Keratinocyte (primary cell): ENCODE measurements around the gene STX16. TPM values are rescaled to one million over a fixed set of nuclear protein-coding genes. Genes with fewer than 3 reads are reported as not detected.
A peak's percentile ranks its signal among the peaks of the same experiment; 100 is the strongest.

Experiments
- DNase-seq: peaks from one replicate; pipeline ENCODE4 v3.0.0-alpha.2; 2011; ENCODE audit warnings: low read depth, missing footprints, low spot score
- FAIRE-seq: peaks from 2 replicates; lab custom pipeline; 2011; peaks lifted over from hg19 to GRCh38; lab: Jason Lieb, UNC
- H2AFZ ChIP-seq: 2 replicates; pipeline ENCODE4 v1.6.0; 2012; ENCODE audit warnings: low read length, control low read depth, inconsistent platforms; ENCODE audit not compliant: control insufficient read depth
- H3K27ac ChIP-seq: 2 replicates; pipeline ENCODE4 v1.5.1; 2011; ENCODE audit warnings: low read length; ENCODE audit not compliant: control insufficient read depth, insufficient read depth
- H3K27me3 ChIP-seq: 3 replicates; pipeline ENCODE4 v1.6.0; 2011; ENCODE audit warnings: low read length; ENCODE audit not compliant: control insufficient read depth, insufficient read depth; ENCODE audit errors: extremely low read depth
- H3K36me3 ChIP-seq, 2 experiments: 2 replicates in 1 of 2; 3 replicates in 1 of 2; pipeline ENCODE4 v1.5.1; 2011; ENCODE audit warnings: low read length in 2 of 2, mild to moderate bottlenecking in 1 of 2; ENCODE audit not compliant: control insufficient read depth in 2 of 2, insufficient read depth in 2 of 2; ENCODE audit errors: extremely low read depth in 1 of 2
- H3K4me1 ChIP-seq: 3 replicates; pipeline ENCODE4 v1.5.1; 2011; ENCODE audit warnings: low read length; ENCODE audit not compliant: control insufficient read depth, insufficient read depth; ENCODE audit errors: extremely low read depth
- H3K4me2 ChIP-seq: 3 replicates; pipeline ENCODE4 v1.6.0; 2011; ENCODE audit warnings: low read depth, low read length; ENCODE audit not compliant: control insufficient read depth, insufficient read depth; ENCODE audit errors: extremely low read depth
- H3K4me3 ChIP-seq, 3 experiments: fragments of 200-600 bp in 1 of 3; sonication (generic) in 1 of 3; 2 replicates in 2 of 3; 3 replicates in 1 of 3; pipeline ENCODE4 v1.5.1; 2011 to 2016; ENCODE audit warnings: low read length in 3 of 3, mild to moderate bottlenecking in 3 of 3, control low read depth in 2 of 3, inconsistent platforms in 1 of 3, low read depth in 1 of 3, mixed read lengths in 1 of 3, mixed run types in 1 of 3, moderate library complexity in 1 of 3; ENCODE audit not compliant: control insufficient read depth in 2 of 3, insufficient read depth in 2 of 3; ENCODE audit errors: extremely low read depth in 1 of 3
- H3K79me2 ChIP-seq: 2 replicates; pipeline ENCODE4 v1.6.0; 2012; ENCODE audit warnings: low read length; ENCODE audit not compliant: control insufficient read depth, insufficient read depth
- H3K9ac ChIP-seq: 3 replicates; pipeline ENCODE4 v1.6.0; 2011; ENCODE audit warnings: low read length; ENCODE audit not compliant: control insufficient read depth, insufficient read depth; ENCODE audit errors: extremely low read depth
- H3K9me1 ChIP-seq: 3 replicates; pipeline ENCODE4 v1.6.0; 2011; ENCODE audit warnings: low read length; ENCODE audit not compliant: control insufficient read depth, insufficient read depth; ENCODE audit errors: extremely low read depth
- H3K9me3 ChIP-seq: 2 replicates; pipeline ENCODE4 v1.5.1; 2012; ENCODE audit warnings: low read depth, low read length; ENCODE audit not compliant: control insufficient read depth
- H4K20me1 ChIP-seq: 3 replicates; pipeline ENCODE4 v1.6.0; 2011; ENCODE audit warnings: low read length; ENCODE audit not compliant: control insufficient read depth, insufficient read depth; ENCODE audit errors: extremely low read depth
- EZH2 ChIP-seq: IDR thresholded peaks from one replicate; pipeline ENCODE4 v1.6.1; 2012; ENCODE audit warnings: inconsistent platforms, mild to moderate bottlenecking, low read length, moderate library complexity
- dilution Hi-C: fragments of 300-500 bp; cut with MboI; formaldehyde crosslinking; loops from one replicate; pipeline ENCODE4 v1.7.0; 2020; ENCODE audit warnings: low sequenced_read_pairs; ENCODE audit not compliant: extremely low pct_ligation_motif_present
- polyA plus RNA-seq, 5 experiments: library from polyadenylated mRNA; depleted of rRNA in 3 of 5; stranded (reverse) in 3 of 5; stranded (forward) in 1 of 5; unstranded in 1 of 5; fragments of >200 nt; gene quantifications; 1 replicate in 1 of 5; 2 replicates in 3 of 5; 3 replicates in 1 of 5; pipeline versions ENCODE4 v1.2.1 to v1.2.3, GENCODE V29; 2011 to 2012; ENCODE audit warnings: missing spikeins in 2 of 5, low read depth in 1 of 5, low replicate concordance in 1 of 5
- TF ChIP-seq, protein P1 (sequence below), 3 experiments: IDR thresholded peaks in 1 of 3; conservative IDR thresholded peaks in 1 of 3; optimal IDR thresholded peaks in 1 of 3; 2 replicates in 2 of 3; 3 replicates in 1 of 3; pipeline versions ENCODE3 to v1.5.1; 2011; ENCODE audit warnings: low read length in 3 of 3, mild to moderate bottlenecking in 3 of 3, moderate library complexity in 2 of 3, control low read depth in 1 of 3, inconsistent platforms in 1 of 3; ENCODE audit not compliant: insufficient read depth in 2 of 3; ENCODE audit errors: extremely low read depth in 1 of 3

The STX16 gene
- polyA plus RNA-seq, 1 donor (not counting 4 experiments of a cell fraction or from before 2014, with no cell fraction given): 69.7 TPM

DNA sequence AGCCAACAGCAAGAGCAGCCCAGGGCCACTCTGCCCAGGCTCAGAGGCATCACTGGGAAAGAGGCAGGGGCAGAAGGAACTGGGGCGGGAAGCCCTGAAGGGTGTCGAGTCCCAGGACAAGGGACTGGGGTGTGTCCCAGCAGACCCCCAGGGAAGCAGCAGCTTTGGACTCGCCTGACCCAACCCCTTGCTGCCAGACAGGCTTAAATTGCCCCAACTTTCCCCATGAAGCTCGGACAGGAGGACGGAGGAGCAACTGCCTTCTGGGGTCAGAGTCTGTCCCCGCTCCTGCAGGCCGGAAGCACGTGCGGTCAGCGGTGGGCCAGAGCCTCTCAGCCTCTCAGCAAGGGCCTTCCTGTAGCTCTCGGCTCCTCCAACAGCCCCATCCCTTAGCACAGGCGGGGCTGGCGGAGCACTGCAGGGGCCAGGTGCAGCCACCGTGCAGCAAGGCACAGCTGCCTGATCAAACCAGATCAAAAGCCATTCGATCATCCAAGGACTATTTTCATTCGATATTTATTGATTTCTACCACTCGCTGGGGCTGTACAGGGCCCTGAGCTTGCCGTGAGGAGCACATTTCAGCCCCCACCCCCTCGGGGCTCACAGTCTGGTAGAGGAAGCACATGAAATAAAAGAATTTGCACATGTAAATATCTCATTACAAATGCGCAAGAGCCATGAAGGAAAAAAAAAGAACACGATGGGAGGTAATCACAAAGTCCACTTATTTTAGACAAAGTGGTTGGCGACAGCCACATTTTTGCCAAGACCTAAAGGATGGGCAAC, 31.8 kb upstream of the STX16 start:
- H3K36me3 ChIP-seq: no peaks in the 10 kb centered on the region
- H3K4me3 ChIP-seq: no peak overlapping the region
- peaks cover 9% of the 10 kb centered on the region for H3K27me3 ChIP-seq
- H3K4me1 ChIP-seq: peaks cover 20% of the 10 kb centered on the region
- DNase-seq (no peak), FAIRE-seq (no peak)
- TF ChIP-seq, protein P1, sequence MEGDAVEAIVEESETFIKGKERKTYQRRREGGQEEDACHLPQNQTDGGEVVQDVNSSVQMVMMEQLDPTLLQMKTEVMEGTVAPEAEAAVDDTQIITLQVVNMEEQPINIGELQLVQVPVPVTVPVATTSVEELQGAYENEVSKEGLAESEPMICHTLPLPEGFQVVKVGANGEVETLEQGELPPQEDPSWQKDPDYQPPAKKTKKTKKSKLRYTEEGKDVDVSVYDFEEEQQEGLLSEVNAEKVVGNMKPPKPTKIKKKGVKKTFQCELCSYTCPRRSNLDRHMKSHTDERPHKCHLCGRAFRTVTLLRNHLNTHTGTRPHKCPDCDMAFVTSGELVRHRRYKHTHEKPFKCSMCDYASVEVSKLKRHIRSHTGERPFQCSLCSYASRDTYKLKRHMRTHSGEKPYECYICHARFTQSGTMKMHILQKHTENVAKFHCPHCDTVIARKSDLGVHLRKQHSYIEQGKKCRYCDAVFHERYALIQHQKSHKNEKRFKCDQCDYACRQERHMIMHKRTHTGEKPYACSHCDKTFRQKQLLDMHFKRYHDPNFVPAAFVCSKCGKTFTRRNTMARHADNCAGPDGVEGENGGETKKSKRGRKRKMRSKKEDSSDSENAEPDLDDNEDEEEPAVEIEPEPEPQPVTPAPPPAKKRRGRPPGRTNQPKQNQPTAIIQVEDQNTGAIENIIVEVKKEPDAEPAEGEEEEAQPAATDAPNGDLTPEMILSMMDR (optimal IDR thresholded peaks at IDR 0.05 in 1 of 3, IDR thresholded peaks at IDR 0.05 in 1 of 3, conservative IDR thresholded peaks at IDR 0.05 in 1 of 3; ENCODE audit: extremely low read depth in 1 of 3, insufficient read depth in 2 of 3, low read length in 3 of 3): no peak
- no peak for TF ChIP-seq EZH2
- H4K20me1 ChIP-seq: no peaks in the 10 kb centered on the region
- H3K79me2 ChIP-seq: no peaks in the 10 kb centered on the region
- no peak overlapping the region for H3K9ac ChIP-seq
- dilution Hi-C loops: no loop called here
- H3K9me1 ChIP-seq: no peaks in the 10 kb centered on the region
- peak overlapping the region; percentile 13 for H3K4me2 ChIP-seq
- H2AFZ ChIP-seq: peak overlapping the region; percentile 45
- no peaks in the 10 kb centered on the region for H3K9me3 ChIP-seq
- no peak overlapping the region for H3K27ac ChIP-seq

DNA sequence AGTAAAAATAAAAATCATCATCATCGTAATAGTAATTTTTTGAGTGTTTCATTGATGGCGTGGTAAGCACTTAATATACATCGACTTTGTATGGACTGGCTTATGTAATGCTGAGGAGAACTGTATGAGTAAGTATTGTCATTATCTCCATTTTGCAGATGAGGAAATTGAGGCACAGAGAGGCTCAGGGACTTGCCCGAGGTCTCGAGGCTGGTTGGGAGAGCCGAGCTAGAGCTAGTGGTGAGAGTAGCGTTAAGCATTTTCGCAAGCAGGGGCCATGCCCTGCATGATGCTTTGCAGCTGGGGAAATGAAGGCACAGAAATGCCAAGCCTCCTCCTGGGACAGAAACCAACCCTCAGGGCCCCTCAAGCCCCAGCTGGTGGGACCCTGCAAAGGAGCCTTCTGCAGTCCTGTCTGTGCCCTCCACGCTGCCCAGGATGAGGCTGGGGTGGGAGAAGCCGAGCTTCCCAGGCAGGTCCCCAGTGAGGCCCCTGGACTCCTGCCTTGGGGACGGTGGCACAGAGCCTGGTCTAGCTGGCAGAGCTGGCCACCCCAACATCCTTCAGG, 31.1 kb upstream of the STX16 start:
- no peaks in the 10 kb centered on the region for H4K20me1 ChIP-seq
- no peak for TF ChIP-seq EZH2
- TF ChIP-seq, protein P1 (optimal IDR thresholded peaks at IDR 0.05 in 1 of 3, IDR thresholded peaks at IDR 0.05 in 1 of 3, conservative IDR thresholded peaks at IDR 0.05 in 1 of 3; ENCODE audit: extremely low read depth in 1 of 3, insufficient read depth in 2 of 3, low read length in 3 of 3): no peak
- peaks cover 6% of the 10 kb centered on the region for H3K27me3 ChIP-seq
- FAIRE-seq: no peak
- H3K9me1 ChIP-seq: no peaks in the 10 kb centered on the region
- H3K9ac ChIP-seq: no peak overlapping the region
- no peaks in the 10 kb centered on the region for H3K9me3 ChIP-seq
- H3K36me3 ChIP-seq: no peaks in the 10 kb centered on the region
- H3K4me3 ChIP-seq: no peak overlapping the region
- no peaks in the 10 kb centered on the region for H3K79me2 ChIP-seq
- peaks cover 26% of the 10 kb centered on the region for H3K4me1 ChIP-seq
- dilution Hi-C loops: no loop called here
- no peak overlapping the region for H3K4me2 ChIP-seq
- no peak overlapping the region for H2AFZ ChIP-seq
- DNase-seq: no peak
- no peak overlapping the region for H3K27ac ChIP-seq
